OCI-LY7 (cell line): ENCODE results near the gene GPRIN3.

Experiments
- CTCF ChIP-seq: fragments of 200-600 bp; sonication (generic); conservative IDR thresholded peaks from 2 replicates; pipeline ENCODE4 v1.5.1; 2014; ENCODE audit warnings: mild to moderate bottlenecking, antibody characterized with exemption, low read length, moderate library complexity, mixed read lengths
- EZH2phosphoT487 ChIP-seq: fragments of 200-600 bp; sonication (generic); IDR thresholded peaks from 2 replicates; pipeline ENCODE4 v1.6.1; 2018; ENCODE audit warnings: low read depth, borderline replicate concordance, mild to moderate bottlenecking, mixed run types, antibody characterized with exemption, low read length, moderate library complexity, mixed read lengths

- TF ChIP-seq CTCF, result no peak
- no peak for TF ChIP-seq EZH2phosphoT487
Observed at GRCh38 chr4:89247951-89248350, 59.6 kb downstream of the GPRIN3 start.
